HG02642 (cell line): ENCODE data around the gene TTLL13.
"Not testable (repeated sequence)": the region's sequence is repeated elsewhere in the genome, so short reads cannot be mapped to it uniquely, and the experiment has no call there.

Source experiments
- ATAC-seq: cut with Tn5 transposase; IDR thresholded peaks from one replicate; pipeline ENCODE4 v1.9.1; 2021; ENCODE audit warnings: mild to moderate bottlenecking; ENCODE audit not compliant: unreplicated experiment, poor library complexity

The TTLL13 gene

GRCh38 chr15:90271459-90272166 is 22.3 kb downstream of the TTLL13 start:
- no peak for ATAC-seq

GRCh38 chr15:90278467-90278866 is 29.1 kb downstream of the TTLL13 start:
- ATAC-seq = not testable (repeated sequence)

- ATAC-seq = not testable (repeated sequence)
These were observed 31.4 kb downstream of the TTLL13 start for GRCh38 chr15:90280743-90281142.

GRCh38 chr15:90281637-90282036 is 32.3 kb downstream of the TTLL13 start:
- ATAC-seq = not testable (repeated sequence)

GRCh38 chr15:90286678-90287077 is 37.3 kb downstream of the TTLL13 start:
- ATAC-seq = no peak

- no peak for ATAC-seq
These were observed 37.7 kb downstream of the TTLL13 start for GRCh38 chr15:90287101-90287500.

GRCh38 chr15:90287946-90288345 is 38.6 kb downstream of the TTLL13 start:
- ATAC-seq = no peak

- ATAC-seq = no peak
These were observed 42.5 kb downstream of the TTLL13 start for GRCh38 chr15:90291679-90292356.

GRCh38 chr15:90293040-90293810 is 43.9 kb downstream of the TTLL13 start:
- not testable (repeated sequence) for ATAC-seq

- ATAC-seq = no peak
These were observed 44.8 kb downstream of the TTLL13 start for GRCh38 chr15:90294159-90294558.

GRCh38 chr15:90294601-90295269 is 45.4 kb downstream of the TTLL13 start:
- no peak for ATAC-seq

- no peak for ATAC-seq
These were observed 45.9 kb downstream of the TTLL13 start for GRCh38 chr15:90295270-90295648.

GRCh38 chr15:90296316-90296884 is 47.0 kb downstream of the TTLL13 start:
- ATAC-seq = not testable (repeated sequence)

GRCh38 chr15:90297021-90297420 is 47.7 kb downstream of the TTLL13 start:
- no peak for ATAC-seq

- no peak for ATAC-seq
These were observed 51.2 kb downstream of the TTLL13 start for GRCh38 chr15:90300541-90300940.

GRCh38 chr15:90300988-90301706 is 51.8 kb downstream of the TTLL13 start:
- ATAC-seq = no peak

GRCh38 chr15:90301707-90302300 is 52.4 kb downstream of the TTLL13 start:
- no peak for ATAC-seq

GRCh38 chr15:90305355-90305754 is 56.0 kb downstream of the TTLL13 start:
- not testable (repeated sequence) for ATAC-seq

- ATAC-seq = no peak
These were observed 56.6 kb downstream of the TTLL13 start for GRCh38 chr15:90305932-90306331.
